GM12891 (cell line): ENCODE results near the gene CNIH3.

Experiments used
- POLR2A ChIP-seq: IDR thresholded peaks from 2 replicates; pipeline ENCODE4 v1.6.1; 2011; ENCODE audit warnings: low read depth, low read length, control low read depth
- POLR2AphosphoS5 ChIP-seq: IDR thresholded peaks from 2 replicates; pipeline ENCODE4 v1.6.1; 2011; ENCODE audit warnings: low read depth, low read length, control low read depth
- POU2F2 ChIP-seq: IDR thresholded peaks from 2 replicates; pipeline ENCODE4 v1.6.1; 2011; ENCODE audit warnings: low read depth, mild to moderate bottlenecking, control low read depth, low read length, moderate library complexity
- SPI1 ChIP-seq: IDR thresholded peaks from 2 replicates; pipeline ENCODE4 v1.6.1; 2011; ENCODE audit warnings: low read depth, low read length, control low read depth
- TAF1 ChIP-seq: IDR thresholded peaks from 2 replicates; pipeline ENCODE4 v1.6.1; 2011; ENCODE audit warnings: low read depth, low read length, control low read depth

- TF ChIP-seq POLR2A (no peak), TAF1 (no peak), POLR2AphosphoS5 (no peak), SPI1 (peak; percentile 80), POU2F2 (no peak)
Measured at GRCh38 chr1:224736619-224737352, 120.7 kb downstream of the CNIH3 start.
